ENCODE results near the gene RNF167. TPM values are rescaled to one million over a fixed set of nuclear protein-coding genes. Genes with fewer than 3 reads are reported as not detected.

Gene RNF167
- total RNA-seq, 1 experiment from 2014 or later, result 105 TPM

DNA sequence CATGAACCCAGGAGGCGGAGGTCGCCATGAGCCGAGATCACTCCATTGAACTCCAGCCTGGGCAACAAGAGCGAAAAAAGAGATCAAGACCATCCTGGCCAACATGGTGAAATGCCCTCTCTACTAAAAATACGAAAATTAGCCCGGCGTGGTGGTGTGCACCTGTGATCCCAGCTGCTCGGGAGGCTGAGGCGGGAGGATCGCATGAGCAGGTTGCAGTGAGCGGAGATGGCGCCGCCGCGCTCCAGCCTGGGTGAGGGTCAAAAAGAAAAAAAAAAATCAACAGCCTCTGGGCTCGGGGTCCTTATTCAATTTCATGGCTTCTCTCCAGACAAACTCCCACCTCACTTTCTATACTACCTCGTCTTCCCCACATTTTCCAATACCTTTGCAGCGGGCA, 11.2 kb upstream of the RNF167 start:
- RAD21 ChIA-PET (ENCODE audit: low non-redundant PET in 1 of 2, low total read pairs in 2 of 2, uncharacterized antibody in 2 of 2, unreplicated experiment in 2 of 2), result no interaction called here
- H3K27ac ChIP-seq (ENCODE audit: low read depth, low read length), result no peak overlapping the region
- CTCF ChIA-PET, result no interaction called here
- H3K9me3 ChIP-seq (ENCODE audit: control insufficient read depth in 1 of 2, insufficient read depth in 1 of 2, low read depth in 1 of 2, low read length in 2 of 2), result no peaks in the 10 kb centered on the region
- no peak for TF ChIP-seq POLR2AphosphoS5 (IDR thresholded peaks at IDR 0.05; ENCODE audit: low read depth, low read length)
- no peak for TF ChIP-seq POLR2A (IDR thresholded peaks at IDR 0.05; ENCODE audit: borderline replicate concordance, extremely low read depth, insufficient read depth, insufficient read length)
- intact Hi-C loops (cut with micrococcal nuclease), result no loop called here
- POLR2A ChIA-PET, result no interaction called here
- no peak for ATAC-seq
- DNase-seq (ENCODE audit: low read depth, low spot score), result no peak
- H3K9ac ChIP-seq (ENCODE audit: low read length), result no peak overlapping the region
- H3K9me2 ChIP-seq (ENCODE audit: insufficient read depth), result no peaks in the 10 kb centered on the region
- no TSS peak for BruUV-seq (replicated peaks)
- no peaks in the 10 kb centered on the region; a peak in 1 of 4 replicates for H3K4me1 ChIP-seq (ENCODE audit: control insufficient read depth in 1 of 2, insufficient read depth in 2 of 2, low read length in 2 of 2)
- H3K79me2 ChIP-seq (ENCODE audit: insufficient read depth, low read length), result no peaks in the 10 kb centered on the region
- H3K36me3 ChIP-seq (ENCODE audit: control insufficient read depth in 1 of 2, insufficient read depth in 2 of 2, low read length in 2 of 2), result no peaks in the 10 kb centered on the region
- no peak overlapping the region for H3K4me2 ChIP-seq (ENCODE audit: low read length)
- no peaks in the 10 kb centered on the region for H4K20me1 ChIP-seq (ENCODE audit: insufficient read depth)
- H3K27me3 ChIP-seq (ENCODE audit: insufficient read depth, low read length), result no peaks in the 10 kb centered on the region
- no peak overlapping the region for H3K4me3 ChIP-seq (replicated peaks in 1 of 2; ENCODE audit: low read depth in 1 of 2, low read length in 2 of 2)
- no peak overlapping the region for H2AFZ ChIP-seq (ENCODE audit: low read depth, low read length, poor library complexity, severe bottlenecking)

DNA sequence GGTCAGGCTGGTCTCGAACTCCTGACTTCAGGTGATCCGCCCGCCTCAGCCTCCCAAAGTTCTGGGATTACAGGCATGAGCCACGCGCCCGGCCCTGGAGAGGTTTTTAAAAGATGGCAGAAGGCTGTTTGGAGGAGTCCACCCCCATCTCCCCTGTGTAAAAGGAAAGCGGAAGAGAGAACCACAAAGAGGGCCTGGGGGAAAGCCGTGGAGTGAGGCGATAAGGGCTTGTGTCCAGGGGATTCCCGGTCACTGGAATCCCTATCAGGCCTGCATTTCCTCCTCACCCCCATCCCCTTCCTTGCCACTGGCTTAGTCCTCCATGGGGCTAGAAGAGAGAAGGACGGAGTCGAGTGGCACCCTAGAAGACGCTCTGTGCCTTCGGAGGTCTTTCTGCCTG, 8.1 kb upstream of the RNF167 start, which contains the start of gene GP1BA:
Gene GP1BA (plus strand): TSS at position 315 of the 400 bp plus-strand sequence. CDS start 328 bp downstream, outside the sequence.
- no peak within 1 kb of the TSS for H3K9ac ChIP-seq (ENCODE audit: low read length)
- CTCF ChIA-PET, result no interaction called here
- no peaks in the 10 kb centered on the region; the same call in 1 of the 2 replicates for H3K79me2 ChIP-seq (ENCODE audit: insufficient read depth, low read length)
- H4K20me1 ChIP-seq (ENCODE audit: insufficient read depth), result no peaks in the 10 kb centered on the region
- RAD21 ChIA-PET (ENCODE audit: low non-redundant PET in 1 of 2, low total read pairs in 2 of 2, uncharacterized antibody in 2 of 2, unreplicated experiment in 2 of 2), result no interaction called here
- no peak for TF ChIP-seq JUND (IDR thresholded peaks at IDR 0.05)
- peaks cover 8 to 9% of the 10 kb centered on the region in 2 experiments for H3K4me1 ChIP-seq (ENCODE audit: control insufficient read depth in 1 of 2, insufficient read depth in 2 of 2, low read length in 2 of 2)
- ATAC-seq, result no peak
- no peak within 1 kb of the TSS for H2AFZ ChIP-seq (ENCODE audit: low read depth, low read length, poor library complexity, severe bottlenecking)
- intact Hi-C loops (cut with micrococcal nuclease), result no loop called here
- no peak for DNase-seq (ENCODE audit: low read depth, low spot score)
- H3K4me3 ChIP-seq (replicated peaks in 1 of 2; ENCODE audit: low read depth in 1 of 2, low read length in 2 of 2), result no peak within 1 kb of the TSS
- no peak within 1 kb of the TSS for H3K27ac ChIP-seq (ENCODE audit: low read depth, low read length)
- H3K36me3 ChIP-seq (ENCODE audit: control insufficient read depth in 1 of 2, insufficient read depth in 2 of 2, low read length in 2 of 2), result peaks cover 0 to 3% of the 10 kb centered on the region in 2 experiments; a peak in 1 of 4 replicates
- H3K9me2 ChIP-seq (ENCODE audit: insufficient read depth), result no peaks in the 10 kb centered on the region
- H3K4me2 ChIP-seq (ENCODE audit: low read length), result no peak within 1 kb of the TSS
- POLR2A ChIA-PET, result no interaction called here
- H3K9me3 ChIP-seq (ENCODE audit: control insufficient read depth in 1 of 2, insufficient read depth in 1 of 2, low read depth in 1 of 2, low read length in 2 of 2), result no peaks in the 10 kb centered on the region
- BruUV-seq (replicated peaks), result no TSS peak
- H3K27me3 ChIP-seq (ENCODE audit: insufficient read depth, low read length), result no peaks in the 10 kb centered on the region

DNA sequence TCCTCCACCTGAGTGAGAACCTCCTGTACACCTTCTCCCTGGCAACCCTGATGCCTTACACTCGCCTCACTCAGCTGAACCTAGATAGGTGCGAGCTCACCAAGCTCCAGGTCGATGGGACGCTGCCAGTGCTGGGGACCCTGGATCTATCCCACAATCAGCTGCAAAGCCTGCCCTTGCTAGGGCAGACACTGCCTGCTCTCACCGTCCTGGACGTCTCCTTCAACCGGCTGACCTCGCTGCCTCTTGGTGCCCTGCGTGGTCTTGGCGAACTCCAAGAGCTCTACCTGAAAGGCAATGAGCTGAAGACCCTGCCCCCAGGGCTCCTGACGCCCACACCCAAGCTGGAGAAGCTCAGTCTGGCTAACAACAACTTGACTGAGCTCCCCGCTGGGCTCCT, 7.3 kb upstream of the RNF167 start:
- ChIA-PET RAD21 (ENCODE audit: low non-redundant PET in 1 of 2, low total read pairs in 2 of 2, uncharacterized antibody in 2 of 2, unreplicated experiment in 2 of 2) (no interaction called here), CTCF (no interaction called here), POLR2A (no interaction called here)
- Histone ChIP-seq H3K4me1 (ENCODE audit: control insufficient read depth in 1 of 2, insufficient read depth in 2 of 2, low read length in 2 of 2) (peaks cover 8 to 9% of the 10 kb centered on the region in 2 experiments), H2AFZ (ENCODE audit: low read depth, low read length, poor library complexity, severe bottlenecking) (no peak overlapping the region), H3K4me2 (ENCODE audit: low read length) (no peak overlapping the region), H3K4me3 (replicated peaks in 1 of 2; ENCODE audit: low read depth in 1 of 2, low read length in 2 of 2) (no peak overlapping the region), H3K9me2 (ENCODE audit: insufficient read depth) (no peaks in the 10 kb centered on the region), H4K20me1 (ENCODE audit: insufficient read depth) (no peaks in the 10 kb centered on the region), H3K36me3 (ENCODE audit: control insufficient read depth in 1 of 2, insufficient read depth in 2 of 2, low read length in 2 of 2) (peaks cover 0 to 9% of the 10 kb centered on the region in 2 experiments; a peak in 1 of 4 replicates), H3K9ac (ENCODE audit: low read length) (no peak overlapping the region), H3K27me3 (ENCODE audit: insufficient read depth, low read length) (no peaks in the 10 kb centered on the region), H3K9me3 (ENCODE audit: control insufficient read depth in 1 of 2, insufficient read depth in 1 of 2, low read depth in 1 of 2, low read length in 2 of 2) (no peaks in the 10 kb centered on the region), H3K27ac (ENCODE audit: low read depth, low read length) (no peak overlapping the region), H3K79me2 (ENCODE audit: insufficient read depth, low read length) (peaks cover 2% of the 10 kb centered on the region; the same call in 1 of the 2 replicates)
- no TSS peak for BruUV-seq (replicated peaks)
- ATAC-seq, result no peak
- intact Hi-C loops (cut with micrococcal nuclease), result no loop called here
- DNase-seq (ENCODE audit: low read depth, low spot score), result no peak
- TF ChIP-seq SIN3A (IDR thresholded peaks at IDR 0.05; ENCODE audit: low read depth) (no peak), FOSL1 (IDR thresholded peaks at IDR 0.05; ENCODE audit: low read depth) (no peak), CEBPB (IDR thresholded peaks at IDR 0.05; ENCODE audit: low read depth) (no peak), POLR2AphosphoS5 (IDR thresholded peaks at IDR 0.05; ENCODE audit: low read depth, low read length) (no peak), POLR2A (IDR thresholded peaks at IDR 0.05; ENCODE audit: borderline replicate concordance, extremely low read depth, insufficient read depth, insufficient read length) (no peak), JUND (IDR thresholded peaks at IDR 0.05) (no peak), EGR1 (IDR thresholded peaks at IDR 0.05; ENCODE audit: low read depth) (no peak), SP1 (IDR thresholded peaks at IDR 0.05; ENCODE audit: low read depth) (no peak), EZH2 (IDR thresholded peaks at IDR 0.05) (no peak), SRF (IDR thresholded peaks at IDR 0.05; ENCODE audit: low read depth) (no peak)
- TF ChIP-seq, protein P1, sequence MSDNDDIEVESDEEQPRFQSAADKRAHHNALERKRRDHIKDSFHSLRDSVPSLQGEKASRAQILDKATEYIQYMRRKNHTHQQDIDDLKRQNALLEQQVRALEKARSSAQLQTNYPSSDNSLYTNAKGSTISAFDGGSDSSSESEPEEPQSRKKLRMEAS (IDR thresholded peaks at IDR 0.05), result no peak
- TF ChIP-seq, protein P2, sequence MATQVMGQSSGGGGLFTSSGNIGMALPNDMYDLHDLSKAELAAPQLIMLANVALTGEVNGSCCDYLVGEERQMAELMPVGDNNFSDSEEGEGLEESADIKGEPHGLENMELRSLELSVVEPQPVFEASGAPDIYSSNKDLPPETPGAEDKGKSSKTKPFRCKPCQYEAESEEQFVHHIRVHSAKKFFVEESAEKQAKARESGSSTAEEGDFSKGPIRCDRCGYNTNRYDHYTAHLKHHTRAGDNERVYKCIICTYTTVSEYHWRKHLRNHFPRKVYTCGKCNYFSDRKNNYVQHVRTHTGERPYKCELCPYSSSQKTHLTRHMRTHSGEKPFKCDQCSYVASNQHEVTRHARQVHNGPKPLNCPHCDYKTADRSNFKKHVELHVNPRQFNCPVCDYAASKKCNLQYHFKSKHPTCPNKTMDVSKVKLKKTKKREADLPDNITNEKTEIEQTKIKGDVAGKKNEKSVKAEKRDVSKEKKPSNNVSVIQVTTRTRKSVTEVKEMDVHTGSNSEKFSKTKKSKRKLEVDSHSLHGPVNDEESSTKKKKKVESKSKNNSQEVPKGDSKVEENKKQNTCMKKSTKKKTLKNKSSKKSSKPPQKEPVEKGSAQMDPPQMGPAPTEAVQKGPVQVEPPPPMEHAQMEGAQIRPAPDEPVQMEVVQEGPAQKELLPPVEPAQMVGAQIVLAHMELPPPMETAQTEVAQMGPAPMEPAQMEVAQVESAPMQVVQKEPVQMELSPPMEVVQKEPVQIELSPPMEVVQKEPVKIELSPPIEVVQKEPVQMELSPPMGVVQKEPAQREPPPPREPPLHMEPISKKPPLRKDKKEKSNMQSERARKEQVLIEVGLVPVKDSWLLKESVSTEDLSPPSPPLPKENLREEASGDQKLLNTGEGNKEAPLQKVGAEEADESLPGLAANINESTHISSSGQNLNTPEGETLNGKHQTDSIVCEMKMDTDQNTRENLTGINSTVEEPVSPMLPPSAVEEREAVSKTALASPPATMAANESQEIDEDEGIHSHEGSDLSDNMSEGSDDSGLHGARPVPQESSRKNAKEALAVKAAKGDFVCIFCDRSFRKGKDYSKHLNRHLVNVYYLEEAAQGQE (IDR thresholded peaks at IDR 0.05; ENCODE audit: low read depth), result no peak
